ENCODE measurements around the gene C4A.
A peak's percentile ranks its signal among the peaks of the same experiment; 100 is the strongest.
"Not testable (repeated sequence)": the region's sequence is repeated elsewhere in the genome, so short reads cannot be mapped to it uniquely, and the experiment has no call there.

C4A gene

GRCh38 chr6:32037136-32037535 is 55.3 kb downstream of the C4A start:
- not testable (repeated sequence) for DNase-seq

- DNase-seq: not testable (repeated sequence)
Measured at GRCh38 chr6:32037598-32038524, 56.0 kb downstream of the C4A start, which contains the start of gene CYP21A2. Gene CYP21A2, plus strand, starts transcription at chr6:32038415. Its CDS starts 8 bp downstream, at chr6:32038423.

- DNase-seq: not testable (repeated sequence)
Measured at GRCh38 chr6:32038878-32039277, 57.0 kb downstream of the C4A start.

GRCh38 chr6:32039321-32040274 is 57.7 kb downstream of the C4A start:
- DNase-seq: not testable (repeated sequence)

GRCh38 chr6:32040299-32041049 is 58.6 kb downstream of the C4A start:
- DNase-seq: not testable (repeated sequence)

GRCh38 chr6:32041050-32041321 is 59.1 kb downstream of the C4A start:
- not testable (repeated sequence) for DNase-seq

- not testable (repeated sequence) for DNase-seq
Measured at GRCh38 chr6:32041385-32041784, 59.5 kb downstream of the C4A start.

GRCh38 chr6:32042276-32042675 is 60.4 kb downstream of the C4A start:
- not testable (repeated sequence) for DNase-seq

GRCh38 chr6:32043589-32044380 is 61.9 kb downstream of the C4A start:
- DNase-seq: not testable (repeated sequence)

- not testable (repeated sequence) for DNase-seq
Measured at GRCh38 chr6:32044916-32045315, 63.1 kb downstream of the C4A start.

GRCh38 chr6:32045811-32046449 is 64.1 kb downstream of the C4A start:
- DNase-seq: no peak

GRCh38 chr6:32046450-32047083 is 64.7 kb downstream of the C4A start:
- no peak for DNase-seq

GRCh38 chr6:32047084-32047478 is 65.2 kb downstream of the C4A start:
- no peak for DNase-seq

GRCh38 chr6:32047539-32047854 is 65.6 kb downstream of the C4A start:
- no peak for DNase-seq

GRCh38 chr6:32047855-32048766 is 66.3 kb downstream of the C4A start:
- peak; percentile 25 for DNase-seq

GRCh38 chr6:32049149-32049548 is 67.3 kb downstream of the C4A start:
- not testable (repeated sequence) for DNase-seq

GRCh38 chr6:32049736-32050135 is 67.9 kb downstream of the C4A start:
- DNase-seq: not testable (repeated sequence)

GRCh38 chr6:32050562-32050961 is 68.7 kb downstream of the C4A start:
- DNase-seq: no peak

Measured in NCI-H748 treated with DMSO at 0.1 percent for 48 hours (cell line).